ENCODE results near the gene TMPRSS4. TPM values are rescaled to one million over a fixed set of nuclear protein-coding genes. Genes with fewer than 3 reads are reported as not detected.

Gene TMPRSS4
- polyA plus RNA-seq, 1 of the 3 experiments (the other 2 are of a cell fraction), result not detected

- POLR2A ChIA-PET, result no interaction called here
- H4K20me1 ChIP-seq (ENCODE audit: insufficient read depth), result no peaks in the 10 kb centered on the region
- WGBS (ENCODE audit: low lambda C conversion rate), result 54% methylated on average over 10 of the region's 10 CpGs
- H2AFZ ChIP-seq (ENCODE audit: low read depth), result no peak overlapping the region
- TF ChIP-seq TAF1 (IDR thresholded peaks at IDR 0.05; ENCODE audit: borderline replicate concordance, low read depth, low read length) (no peak), FOSL2 (IDR thresholded peaks at IDR 0.05; ENCODE audit: borderline replicate concordance, low read depth) (no peak), TEAD4 (IDR thresholded peaks at IDR 0.05; ENCODE audit: borderline replicate concordance, insufficient read depth) (no peak), NFIC (IDR thresholded peaks at IDR 0.05; ENCODE audit: borderline replicate concordance) (no peak), TCF12 (IDR thresholded peaks at IDR 0.05) (no peak), RFX5 (IDR thresholded peaks at IDR 0.05; ENCODE audit: low read length) (no peak)
- no peaks in the 10 kb centered on the region for H3K9me2 ChIP-seq
- no peak overlapping the region for H3K4me3 ChIP-seq (ENCODE audit: low read depth in 2 of 2, low read length in 1 of 2)
- peaks cover 36% of the 10 kb centered on the region for H3K27me3 ChIP-seq (ENCODE audit: insufficient read depth)
- H3K27ac ChIP-seq (ENCODE audit: low read depth in 2 of 2, low read length in 1 of 2), result no peak overlapping the region
- H3K9me3 ChIP-seq, result no peaks in the 10 kb centered on the region
- H3K36me3 ChIP-seq (replicated peaks in 1 of 2; ENCODE audit: control insufficient read depth in 1 of 2, insufficient read depth in 2 of 2, low read length in 1 of 2), result no peaks in the 10 kb centered on the region
- no peak overlapping the region for H3K4me2 ChIP-seq
- no peak for DNase-seq
- no peaks in the 10 kb centered on the region for H3K4me1 ChIP-seq (ENCODE audit: control insufficient read depth in 1 of 2, insufficient read depth in 2 of 2, low read depth in 1 of 2, low read length in 1 of 2)
- no peak overlapping the region for H3K9ac ChIP-seq
- CTCF ChIA-PET, result interaction anchor here (0.6 to 4.2 kb wide), 6 partner anchors 9 to 220 kb away, joined by 3 to 14 read pairs (median 6); no protein-coding TSS in a partner anchor
- H3K79me2 ChIP-seq (ENCODE audit: insufficient read depth), result no peaks in the 10 kb centered on the region
- H3F3A ChIP-seq (replicated peaks; ENCODE audit: insufficient read depth), result no peaks in the 10 kb centered on the region
These were observed 56.9 kb downstream of the TMPRSS4 start for GRCh38 chr11:118133816-118134215.

- POLR2A ChIA-PET, result no interaction called here
- Histone ChIP-seq H3K4me1 (ENCODE audit: control insufficient read depth in 1 of 2, insufficient read depth in 2 of 2, low read depth in 1 of 2, low read length in 1 of 2) (no peaks in the 10 kb centered on the region), H3K36me3 (replicated peaks in 1 of 2; ENCODE audit: control insufficient read depth in 1 of 2, insufficient read depth in 2 of 2, low read length in 1 of 2) (no peaks in the 10 kb centered on the region), H3K9me3 (no peaks in the 10 kb centered on the region), H3K79me2 (ENCODE audit: insufficient read depth) (no peaks in the 10 kb centered on the region), H3K4me3 (ENCODE audit: low read depth in 2 of 2, low read length in 1 of 2) (no peak overlapping the region), H3K27me3 (ENCODE audit: insufficient read depth) (peaks cover 40% of the 10 kb centered on the region), H3F3A (replicated peaks; ENCODE audit: insufficient read depth) (no peaks in the 10 kb centered on the region), H3K4me2 (no peak overlapping the region), H3K9me2 (no peaks in the 10 kb centered on the region), H3K27ac (ENCODE audit: low read depth in 2 of 2, low read length in 1 of 2) (no peak overlapping the region), H3K9ac (no peak overlapping the region), H2AFZ (ENCODE audit: low read depth) (no peak overlapping the region), H4K20me1 (ENCODE audit: insufficient read depth) (no peaks in the 10 kb centered on the region)
- TF ChIP-seq RAD21 (IDR thresholded peaks at IDR 0.05; ENCODE audit: low read length) (no peak), USF2 (IDR thresholded peaks at IDR 0.05; ENCODE audit: borderline replicate concordance, low read depth, low read length) (no peak), ZBTB33 (IDR thresholded peaks at IDR 0.05; ENCODE audit: borderline replicate concordance, low read depth) (no peak), TAF1 (IDR thresholded peaks at IDR 0.05; ENCODE audit: borderline replicate concordance, low read depth, low read length) (no peak)
- no peak for DNase-seq
- CTCF ChIA-PET, result interaction anchor here (0.6 to 4.2 kb wide), 5 partner anchors 8 to 63 kb away, joined by 3 to 14 read pairs (median 5); no protein-coding TSS in a partner anchor
- 17% methylated on average over 5 of the region's 7 CpGs for whole genome bisulfite sequencing (ENCODE audit: low lambda C conversion rate)
These were observed 58.3 kb downstream of the TMPRSS4 start for GRCh38 chr11:118135051-118135795.

Data from SK-N-SH (cell line).